Measurements from ENCODE around the gene HERC2. TPM values are rescaled to one million over a fixed set of nuclear protein-coding genes. Genes with fewer than 3 reads are reported as not detected.

HERC2 gene
- total RNA-seq, 1 experiment from 2014 or later, result 69.2 TPM

- H3K36me3 Mint-ChIP-seq (ENCODE audit: insufficient read depth in 1 of 3, low read depth in 3 of 3), result peaks cover 39 to 48% (median 42%) of the 10 kb centered on the region in 3 experiments
- Histone ChIP-seq H3K4me1 (ENCODE audit: insufficient read depth, low read length) (no peaks in the 10 kb centered on the region), H4K8ac (replicated peaks; ENCODE audit: insufficient read length, low read depth, low read length) (no peak overlapping the region), H3K27me3 (ENCODE audit: insufficient read depth, low read length) (no peaks in the 10 kb centered on the region), H3K18ac (ENCODE audit: insufficient read length, low read depth, low read length) (no peak overlapping the region), H3T11ph (ENCODE audit: low read length) (no peak overlapping the region), H3K56ac (ENCODE audit: insufficient read length, low read depth, low read length) (no peak overlapping the region), H3K4ac (ENCODE audit: low read depth, low read length) (no peak overlapping the region), H4K20me1 (ENCODE audit: control insufficient read depth, insufficient read depth, insufficient read length) (no peaks in the 10 kb centered on the region), H2BK120ac (ENCODE audit: low read depth, low read length, poor library complexity, severe bottlenecking) (no peak overlapping the region), H4K5ac (ENCODE audit: insufficient read length, low read depth, low read length) (no peak overlapping the region), H3K79me1 (ENCODE audit: insufficient read depth, low read depth, low read length, poor library complexity, severe bottlenecking) (no peaks in the 10 kb centered on the region), H3K23ac (ENCODE audit: insufficient read length, low read depth, low read length) (no peak overlapping the region), H3K9ac (ENCODE audit: extremely low read depth, insufficient read length, low read length) (no peak overlapping the region), H2BK5ac (ENCODE audit: insufficient read length, low read length) (no peak overlapping the region), H3K14ac (ENCODE audit: insufficient read depth, low read length) (no peak overlapping the region), H2BK15ac (ENCODE audit: low read depth, low read length) (no peak overlapping the region), H3K27ac (ENCODE audit: insufficient read length, low read depth, low read length) (no peak overlapping the region), H3K79me2 (ENCODE audit: insufficient read depth, low read length) (no peaks in the 10 kb centered on the region), H2AK5ac (ENCODE audit: insufficient read length, low read length) (no peak overlapping the region), H4K91ac (ENCODE audit: insufficient read length, low read depth, low read length) (no peak overlapping the region), H2BK20ac (ENCODE audit: low read depth, low read length, poor library complexity, severe bottlenecking) (no peak overlapping the region), H3K23me2 (ENCODE audit: insufficient read length, low read depth, low read length, poor library complexity, severe bottlenecking) (no peaks in the 10 kb centered on the region), H3K4me2 (ENCODE audit: insufficient read depth, insufficient read length, low read length) (no peak overlapping the region), H2BK12ac (ENCODE audit: insufficient read length, low read depth, low read length) (no peak overlapping the region), H2AFZ (ENCODE audit: low read length) (no peak overlapping the region), H3K9me3 (ENCODE audit: control insufficient read depth, low read depth, low read length) (no peaks in the 10 kb centered on the region)
- no peaks in the 10 kb centered on the region for H3K9me3 Mint-ChIP-seq
- peak; percentile 44 for DNase-seq
- TF ChIP-seq, protein P1, sequence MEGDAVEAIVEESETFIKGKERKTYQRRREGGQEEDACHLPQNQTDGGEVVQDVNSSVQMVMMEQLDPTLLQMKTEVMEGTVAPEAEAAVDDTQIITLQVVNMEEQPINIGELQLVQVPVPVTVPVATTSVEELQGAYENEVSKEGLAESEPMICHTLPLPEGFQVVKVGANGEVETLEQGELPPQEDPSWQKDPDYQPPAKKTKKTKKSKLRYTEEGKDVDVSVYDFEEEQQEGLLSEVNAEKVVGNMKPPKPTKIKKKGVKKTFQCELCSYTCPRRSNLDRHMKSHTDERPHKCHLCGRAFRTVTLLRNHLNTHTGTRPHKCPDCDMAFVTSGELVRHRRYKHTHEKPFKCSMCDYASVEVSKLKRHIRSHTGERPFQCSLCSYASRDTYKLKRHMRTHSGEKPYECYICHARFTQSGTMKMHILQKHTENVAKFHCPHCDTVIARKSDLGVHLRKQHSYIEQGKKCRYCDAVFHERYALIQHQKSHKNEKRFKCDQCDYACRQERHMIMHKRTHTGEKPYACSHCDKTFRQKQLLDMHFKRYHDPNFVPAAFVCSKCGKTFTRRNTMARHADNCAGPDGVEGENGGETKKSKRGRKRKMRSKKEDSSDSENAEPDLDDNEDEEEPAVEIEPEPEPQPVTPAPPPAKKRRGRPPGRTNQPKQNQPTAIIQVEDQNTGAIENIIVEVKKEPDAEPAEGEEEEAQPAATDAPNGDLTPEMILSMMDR (conservative IDR thresholded peaks at IDR 0.05), result peak; percentile 43; the same call in 1 of the 3 replicates
- peaks cover 6 to 7% of the 10 kb centered on the region in 2 experiments for H3K4me1 Mint-ChIP-seq
- H3K4me3 Mint-ChIP-seq, result no peak overlapping the region
- no peaks in the 10 kb centered on the region for H3K27me3 Mint-ChIP-seq (ENCODE audit: low read depth)
- no CpG with 5 or more reads among the region's 5 CpGs for WGBS (ENCODE audit: extremely low coverage, insufficient read length, low lambda C conversion rate)
- H3K27ac Mint-ChIP-seq, result peak overlapping the region in 1 of 3 experiments; percentile 69; a peak in 1 of 7 replicates
These were observed 48.5 kb downstream of the HERC2 start for GRCh38 chr15:28273468-28273867.

Measured in H9 (cell line).